Stimulated activated CD8-positive, alpha-beta memory T cell treated with anti-CD3 and anti-CD28 coated beads, Interleukin-12 subunit alpha, Interleukin-12 subunit beta, amount 100 ng/mL, for 24 hours (primary cell): ENCODE results near the gene RPUSD3.
"Not testable (repeated sequence)": the region's sequence is repeated elsewhere in the genome, so short reads cannot be mapped to it uniquely, and the experiment has no call there.

Source experiments
- DNase-seq: peaks from one replicate; pipeline ENCODE4 v3.0.0-alpha.2; 2020; ENCODE audit errors: extremely low read depth

RPUSD3 gene

GRCh38 chr3:9843715-9844438, at the start of gene RPUSD3:
RPUSD3 (minus strand) TSS chr3:9844008; CDS start chr3:9843990, 18 bp downstream.
- DNase-seq: peak; percentile 84

GRCh38 chr3:9891072-9891622, 47.3 kb upstream of the RPUSD3 start:
- no peak for DNase-seq

GRCh38 chr3:9890249-9891071, 46.7 kb upstream of the RPUSD3 start, which contains the start of gene JAGN1:
JAGN1 (plus strand) TSS chr3:9890610; CDS start chr3:9890723, 113 bp downstream.
- DNase-seq: peak; percentile 73

- no peak for DNase-seq
Measured at GRCh38 chr3:9889405-9889804, 45.6 kb upstream of the RPUSD3 start.

GRCh38 chr3:9888540-9888939, 44.7 kb upstream of the RPUSD3 start:
- DNase-seq: no peak

- DNase-seq: no peak
Measured at GRCh38 chr3:9887480-9887879, 43.7 kb upstream of the RPUSD3 start.

GRCh38 chr3:9886328-9886727, 42.5 kb upstream of the RPUSD3 start:
- no peak for DNase-seq

GRCh38 chr3:9884555-9885165, 40.9 kb upstream of the RPUSD3 start:
- no peak for DNase-seq

GRCh38 chr3:9883706-9884554, 40.1 kb upstream of the RPUSD3 start:
- no peak for DNase-seq

- no peak for DNase-seq
Measured at GRCh38 chr3:9881441-9881840, 37.6 kb upstream of the RPUSD3 start.

GRCh38 chr3:9879830-9880549, 36.2 kb upstream of the RPUSD3 start, which contains the start of gene CIDEC:
CIDEC (minus strand) TSS chr3:9880253; CDS start chr3:9878486, 1,767 bp downstream.
- no peak for DNase-seq

- no peak for DNase-seq
Measured at GRCh38 chr3:9878700-9879099, 34.9 kb upstream of the RPUSD3 start.

GRCh38 chr3:9876991-9877390, 33.2 kb upstream of the RPUSD3 start:
- no peak for DNase-seq

- DNase-seq: not testable (repeated sequence)
Measured at GRCh38 chr3:9876255-9876654, 32.4 kb upstream of the RPUSD3 start.

- DNase-seq: no peak
Measured at GRCh38 chr3:9875448-9875847, 31.6 kb upstream of the RPUSD3 start.

GRCh38 chr3:9872067-9872466, 28.3 kb upstream of the RPUSD3 start:
- DNase-seq: not testable (repeated sequence)

GRCh38 chr3:9870978-9871377, 27.2 kb upstream of the RPUSD3 start:
- no peak for DNase-seq

GRCh38 chr3:9869955-9870354, 26.1 kb upstream of the RPUSD3 start:
- DNase-seq: no peak

- DNase-seq: no peak
Measured at GRCh38 chr3:9867106-9867505, 23.3 kb upstream of the RPUSD3 start.

GRCh38 chr3:9866639-9867038, 22.8 kb upstream of the RPUSD3 start:
- DNase-seq: no peak
